ENCODE data around the gene CEP112.

Gene CEP112

DNA sequence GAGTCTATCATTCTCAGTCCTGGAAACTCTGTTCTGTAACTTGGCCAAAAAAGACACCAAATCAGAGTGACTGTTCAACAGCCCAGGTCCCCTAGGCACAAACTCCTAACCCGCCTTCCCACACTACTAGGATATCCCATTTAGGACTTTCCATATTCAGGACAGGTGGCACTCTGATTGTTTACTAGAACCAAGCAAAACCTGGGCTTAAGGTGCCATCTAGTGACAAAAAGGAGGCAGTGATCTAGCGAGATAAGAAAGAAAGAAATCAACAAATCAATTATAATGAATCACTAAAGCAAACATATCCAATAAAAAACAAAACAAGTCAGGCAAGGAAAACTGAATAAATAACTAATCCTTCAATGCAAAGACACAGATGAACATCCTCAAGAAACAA, 203.9 kb downstream of the CEP112 start:
- TF ChIP-seq MYC (IDR thresholded peaks at IDR 0.05; ENCODE audit: low read depth, low read length), result no peak
- TF ChIP-seq, protein P1, sequence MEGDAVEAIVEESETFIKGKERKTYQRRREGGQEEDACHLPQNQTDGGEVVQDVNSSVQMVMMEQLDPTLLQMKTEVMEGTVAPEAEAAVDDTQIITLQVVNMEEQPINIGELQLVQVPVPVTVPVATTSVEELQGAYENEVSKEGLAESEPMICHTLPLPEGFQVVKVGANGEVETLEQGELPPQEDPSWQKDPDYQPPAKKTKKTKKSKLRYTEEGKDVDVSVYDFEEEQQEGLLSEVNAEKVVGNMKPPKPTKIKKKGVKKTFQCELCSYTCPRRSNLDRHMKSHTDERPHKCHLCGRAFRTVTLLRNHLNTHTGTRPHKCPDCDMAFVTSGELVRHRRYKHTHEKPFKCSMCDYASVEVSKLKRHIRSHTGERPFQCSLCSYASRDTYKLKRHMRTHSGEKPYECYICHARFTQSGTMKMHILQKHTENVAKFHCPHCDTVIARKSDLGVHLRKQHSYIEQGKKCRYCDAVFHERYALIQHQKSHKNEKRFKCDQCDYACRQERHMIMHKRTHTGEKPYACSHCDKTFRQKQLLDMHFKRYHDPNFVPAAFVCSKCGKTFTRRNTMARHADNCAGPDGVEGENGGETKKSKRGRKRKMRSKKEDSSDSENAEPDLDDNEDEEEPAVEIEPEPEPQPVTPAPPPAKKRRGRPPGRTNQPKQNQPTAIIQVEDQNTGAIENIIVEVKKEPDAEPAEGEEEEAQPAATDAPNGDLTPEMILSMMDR (IDR thresholded peaks at IDR 0.05; ENCODE audit: low read depth, low read length), result peak; percentile 44
- TF ChIP-seq MAX (IDR thresholded peaks at IDR 0.05; ENCODE audit: low read depth, low read length), result no peak
- TF ChIP-seq POLR2A (IDR thresholded peaks at IDR 0.05; ENCODE audit: extremely low read depth, insufficient read length), result no peak
- peak; percentile 41 for DNase-seq (ENCODE audit: low read depth)

GRCh38 chr17:65985571-65985970, 206.4 kb downstream of the CEP112 start:
- H3K4me3 ChIP-seq (ENCODE audit: low read depth, low read length), result no peak overlapping the region

More for the DNA sequence above, 203.9 kb downstream of the CEP112 start:
- no peak overlapping the region for H3K4me3 ChIP-seq (ENCODE audit: low read depth, low read length)

DNA sequence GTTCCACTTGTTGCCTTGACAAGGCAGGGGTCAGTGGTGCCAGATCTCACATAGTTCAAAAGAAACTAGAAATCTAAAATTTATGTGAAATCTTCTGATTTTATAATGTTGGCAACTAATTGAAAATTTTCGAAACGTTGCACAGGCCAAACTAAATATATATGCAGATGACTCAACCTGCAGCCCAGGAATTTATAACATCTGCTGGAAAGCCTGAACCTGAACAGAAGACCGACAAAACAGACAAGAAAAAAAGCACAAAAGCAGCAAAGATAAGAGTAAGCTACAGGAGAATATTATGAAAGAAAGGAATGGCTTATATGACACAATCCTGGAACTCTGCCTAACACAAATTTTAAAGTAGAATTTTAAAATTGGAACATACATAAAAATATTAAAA, 207.6 kb downstream of the CEP112 start:
- H3K4me3 ChIP-seq (ENCODE audit: low read depth, low read length), result no peak overlapping the region
- DNase-seq (ENCODE audit: low read depth), result no peak
- TF ChIP-seq, protein P1 (IDR thresholded peaks at IDR 0.05; ENCODE audit: low read depth, low read length), result no peak
- TF ChIP-seq MYC (IDR thresholded peaks at IDR 0.05; ENCODE audit: low read depth, low read length) (no peak), POLR2A (IDR thresholded peaks at IDR 0.05; ENCODE audit: extremely low read depth, insufficient read length) (no peak), MAX (IDR thresholded peaks at IDR 0.05; ENCODE audit: low read depth, low read length) (no peak)

More at GRCh38 chr17:65985571-65985970, 206.4 kb downstream of the CEP112 start:
- TF ChIP-seq POLR2A (IDR thresholded peaks at IDR 0.05; ENCODE audit: extremely low read depth, insufficient read length) (no peak), MAX (IDR thresholded peaks at IDR 0.05; ENCODE audit: low read depth, low read length) (no peak), MYC (IDR thresholded peaks at IDR 0.05; ENCODE audit: low read depth, low read length) (no peak)
- TF ChIP-seq, protein P1 (IDR thresholded peaks at IDR 0.05; ENCODE audit: low read depth, low read length), result no peak
- no peak for DNase-seq (ENCODE audit: low read depth)

DNA sequence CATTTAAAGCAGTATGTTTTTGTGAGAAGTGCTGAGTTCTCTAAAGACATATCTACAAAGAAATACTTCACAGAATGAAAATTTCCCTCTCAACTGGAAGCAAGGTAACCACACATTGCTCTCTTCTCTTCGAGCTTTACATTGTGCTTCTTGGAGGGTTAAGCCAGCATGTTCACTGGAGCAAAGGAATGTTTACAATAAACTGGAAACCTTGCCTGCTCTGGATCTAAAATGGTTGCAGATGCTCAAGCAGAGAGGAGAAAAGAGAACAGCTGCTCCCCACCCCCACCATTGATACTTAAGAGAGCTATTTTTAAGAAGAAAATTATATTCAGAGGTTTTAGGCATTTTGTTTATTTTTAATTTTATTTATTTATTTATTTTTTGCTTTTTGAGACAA, 213.1 kb downstream of the CEP112 start:
- no peak for TF ChIP-seq MYC (IDR thresholded peaks at IDR 0.05; ENCODE audit: low read depth, low read length)
- no peak for TF ChIP-seq MAX (IDR thresholded peaks at IDR 0.05; ENCODE audit: low read depth, low read length)
- TF ChIP-seq, protein P1 (IDR thresholded peaks at IDR 0.05; ENCODE audit: low read depth, low read length), result no peak
- no peak for TF ChIP-seq POLR2A (IDR thresholded peaks at IDR 0.05; ENCODE audit: extremely low read depth, insufficient read length)
- DNase-seq (ENCODE audit: low read depth), result no peak
- no peak overlapping the region for H3K4me3 ChIP-seq (ENCODE audit: low read depth, low read length)

GRCh38 chr17:65977041-65977440, 214.9 kb downstream of the CEP112 start:
- no peak overlapping the region for H3K4me3 ChIP-seq (ENCODE audit: low read depth, low read length)
- no peak for DNase-seq (ENCODE audit: low read depth)
- TF ChIP-seq POLR2A (IDR thresholded peaks at IDR 0.05; ENCODE audit: extremely low read depth, insufficient read length) (no peak), MAX (IDR thresholded peaks at IDR 0.05; ENCODE audit: low read depth, low read length) (no peak), MYC (IDR thresholded peaks at IDR 0.05; ENCODE audit: low read depth, low read length) (no peak)
- TF ChIP-seq, protein P1 (IDR thresholded peaks at IDR 0.05; ENCODE audit: low read depth, low read length), result no peak

All from NB4 (cell line).